ENCODE results near the gene POU2F1. TPM values are rescaled to one million over a fixed set of nuclear protein-coding genes. Genes with fewer than 3 reads are reported as not detected.

POU2F1 gene
- total RNA-seq, 1 donor from 2014 or later: 7.5 TPM

- intact Hi-C loops (cut with DNase I): no loop called here
- DNase-seq (ENCODE audit: missing footprints) (peak; percentile 39), ATAC-seq (no peak)
Measured at GRCh38 chr1:167462341-167462740, 241.7 kb downstream of the POU2F1 start.

DNA sequence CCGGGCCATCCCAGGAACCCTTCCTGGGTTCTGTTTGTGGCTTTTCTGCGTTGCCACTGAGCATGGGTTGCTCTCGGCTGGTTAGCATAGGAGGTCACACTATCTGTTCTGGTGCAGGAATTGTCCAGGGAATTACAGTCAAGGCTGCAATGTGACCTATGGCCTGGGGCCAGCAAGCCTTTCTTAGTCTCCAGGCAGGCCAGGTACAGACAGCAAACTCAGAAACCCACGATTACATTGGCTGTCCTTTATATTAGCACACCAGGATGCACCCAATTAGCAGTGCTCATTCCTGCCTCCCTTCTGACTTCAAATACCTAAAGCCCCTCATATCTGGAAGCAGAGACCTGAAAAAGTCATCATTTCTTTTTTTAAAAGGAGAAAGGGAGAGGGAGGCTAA lies 242.4 kb downstream of the POU2F1 start:
- ATAC-seq: no peak
- no peak for DNase-seq (ENCODE audit: missing footprints)
- intact Hi-C loops (cut with DNase I): no loop called here

GRCh38 chr1:167463875-167464575 lies 243.3 kb downstream of the POU2F1 start:
- ATAC-seq (no peak), DNase-seq (ENCODE audit: missing footprints) (no peak)
- intact Hi-C loops (cut with DNase I): no loop called here

GRCh38 chr1:167465018-167465417 lies 244.3 kb downstream of the POU2F1 start:
- intact Hi-C loops (cut with DNase I): no loop called here
- DNase-seq (ENCODE audit: missing footprints): peak; percentile 41
- ATAC-seq: no peak

DNA sequence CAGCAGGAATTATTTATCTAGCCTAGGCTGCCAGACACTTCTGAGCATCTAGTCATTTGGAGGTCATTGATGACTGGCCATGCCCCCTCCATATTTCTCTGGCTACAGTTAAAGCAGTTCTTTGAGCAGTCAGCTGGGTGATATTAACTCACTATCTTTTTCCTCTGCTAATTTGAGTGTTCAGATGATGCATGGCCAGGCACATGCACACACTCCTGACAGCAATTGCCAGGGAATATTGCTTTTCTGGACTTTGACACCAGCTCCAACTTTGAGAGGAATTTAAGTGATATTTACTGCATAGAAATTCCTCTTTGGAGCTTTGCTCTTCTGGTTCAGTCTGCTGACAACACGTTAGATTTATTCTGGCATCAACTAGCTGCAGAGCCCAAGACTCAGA lies 245.1 kb downstream of the POU2F1 start:
- ATAC-seq: no peak
- DNase-seq (ENCODE audit: missing footprints): no peak
- intact Hi-C loops (cut with DNase I): no loop called here

- intact Hi-C loops (cut with DNase I): no loop called here
- no peak for ATAC-seq
- DNase-seq (ENCODE audit: missing footprints): no peak
Measured at GRCh38 chr1:167467126-167467710, 246.5 kb downstream of the POU2F1 start.

GRCh38 chr1:167467752-167468151 lies 247.1 kb downstream of the POU2F1 start:
- intact Hi-C loops (cut with DNase I): no loop called here
- DNase-seq (ENCODE audit: missing footprints) (no peak), ATAC-seq (no peak)

- no peak for DNase-seq (ENCODE audit: missing footprints)
- intact Hi-C loops (cut with DNase I): no loop called here
- ATAC-seq: no peak
Measured at GRCh38 chr1:167469280-167469965, 248.7 kb downstream of the POU2F1 start.

DNA sequence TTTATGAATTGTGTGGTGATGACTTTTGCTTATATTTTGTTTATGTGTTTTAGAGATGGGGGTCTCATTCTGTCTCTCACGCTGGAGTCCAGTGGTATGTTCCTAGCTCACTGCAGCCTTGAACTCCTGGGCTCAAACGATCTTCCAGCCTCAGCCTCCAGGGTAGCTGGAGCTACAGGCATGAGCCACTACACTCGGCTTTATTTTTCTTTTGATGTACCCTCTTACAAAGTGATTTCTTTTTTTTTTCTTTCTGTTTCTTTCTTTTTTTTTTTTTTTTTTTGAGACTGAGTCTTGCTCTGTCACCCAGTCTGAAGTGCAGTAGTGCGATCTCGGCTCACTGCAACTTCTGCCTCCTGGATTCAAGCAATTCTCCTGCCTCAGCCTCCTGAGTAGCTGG lies 250.9 kb downstream of the POU2F1 start:
- DNase-seq (ENCODE audit: missing footprints) (no peak), ATAC-seq (no peak)
- intact Hi-C loops (cut with DNase I): no loop called here

DNA sequence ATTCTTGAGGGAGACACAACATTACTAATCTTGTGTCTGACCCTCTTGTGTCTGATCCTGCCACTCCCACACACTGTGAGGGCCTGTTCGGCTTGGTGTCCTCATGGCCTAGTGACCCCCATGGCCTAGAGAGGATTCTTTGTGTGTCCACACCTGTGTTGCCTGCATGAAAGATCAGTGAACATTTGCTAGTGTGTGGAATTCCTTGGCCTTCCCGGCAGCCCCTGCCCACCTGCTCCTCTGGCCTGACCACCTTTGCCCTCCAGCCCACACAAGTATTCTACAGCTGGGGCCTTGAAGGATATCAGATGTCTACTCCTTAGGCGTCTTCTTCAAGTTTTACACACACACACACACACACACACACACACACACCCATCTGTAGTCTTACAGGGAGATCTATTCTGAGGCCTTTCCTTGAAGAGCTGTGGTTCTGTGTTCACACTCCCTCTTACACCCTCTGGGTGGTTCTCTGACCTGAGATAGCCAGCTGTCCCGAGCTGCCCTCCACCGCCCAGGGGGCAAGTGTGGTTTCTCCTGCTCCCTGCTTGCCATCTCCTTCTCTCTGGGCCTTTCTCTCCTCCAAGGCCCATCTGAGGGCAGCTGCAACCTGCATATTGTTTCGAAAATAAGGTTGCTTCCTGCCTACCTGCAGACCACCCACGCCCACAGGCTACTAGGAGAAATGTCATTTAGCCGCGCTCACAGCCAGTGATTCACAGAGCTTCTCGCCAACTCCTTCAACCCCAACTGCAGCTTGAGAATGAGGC lies 252.3 kb downstream of the POU2F1 start:
- intact Hi-C loops (cut with DNase I): no loop called here
- no peak for DNase-seq (ENCODE audit: missing footprints)
- ATAC-seq: no peak

DNA sequence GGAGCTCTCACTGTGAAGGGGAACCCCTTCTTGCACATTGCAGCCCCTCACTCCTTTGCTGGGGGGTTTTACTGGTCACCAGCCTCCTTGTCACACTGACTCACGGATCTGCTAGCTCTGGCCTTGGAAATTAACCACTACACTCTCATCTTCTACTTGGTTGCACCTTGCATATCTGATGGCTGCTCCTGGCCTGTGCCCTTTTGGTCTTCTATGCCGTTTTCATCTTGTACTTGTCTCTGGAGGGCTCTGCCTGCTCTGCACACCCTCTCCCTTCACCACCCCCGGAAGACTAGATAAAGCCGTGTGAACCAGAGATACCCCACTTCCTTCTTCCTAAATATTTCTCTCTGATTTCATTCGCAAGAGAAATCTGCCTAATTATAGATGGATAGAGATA lies 253.1 kb downstream of the POU2F1 start:
- intact Hi-C loops (cut with DNase I): no loop called here
- ATAC-seq (no peak), DNase-seq (ENCODE audit: missing footprints) (no peak)

GRCh38 chr1:167474191-167474641 lies 253.5 kb downstream of the POU2F1 start:
- intact Hi-C loops (cut with DNase I): no loop called here
- DNase-seq (ENCODE audit: missing footprints) (no peak), ATAC-seq (no peak)

GRCh38 chr1:167476061-167476460 lies 255.4 kb downstream of the POU2F1 start:
- intact Hi-C loops (cut with DNase I): no loop called here
- ATAC-seq: no peak

More at GRCh38 chr1:167476061-167476460, 255.4 kb downstream of the POU2F1 start:
- no peak for DNase-seq (ENCODE audit: missing footprints)

Other genes with a start within 250 kb of the POU2F1 start
- 1.8 TPM for gene ILDR2, start 245.3 kb upstream of the POU2F1 start, total RNA-seq
- 0.87 TPM for gene MAEL, start 231.6 kb upstream of the POU2F1 start, total RNA-seq
- 0.62 TPM for gene GPA33, start 130.5 kb upstream of the POU2F1 start, total RNA-seq
- 127 TPM for gene STYXL2, start 126.8 kb upstream of the POU2F1 start, total RNA-seq